ENCODE measurements around the gene FOXA1. TPM values are rescaled to one million over a fixed set of nuclear protein-coding genes. Genes with fewer than 3 reads are reported as not detected.

The FOXA1 gene
- total and polyA plus RNA-seq, 2 donors (not counting 1 experiment from before 2014, with no cell fraction given), result not detected

- ATAC-seq (ENCODE audit: low read depth), result no peak
- CTCF ChIA-PET, result no interaction called here
- no peaks in the 10 kb centered on the region for H3K4me1 Mint-ChIP-seq
Observed at GRCh38 chr14:37545174-37545573, 49.9 kb downstream of the FOXA1 start.

DNA sequence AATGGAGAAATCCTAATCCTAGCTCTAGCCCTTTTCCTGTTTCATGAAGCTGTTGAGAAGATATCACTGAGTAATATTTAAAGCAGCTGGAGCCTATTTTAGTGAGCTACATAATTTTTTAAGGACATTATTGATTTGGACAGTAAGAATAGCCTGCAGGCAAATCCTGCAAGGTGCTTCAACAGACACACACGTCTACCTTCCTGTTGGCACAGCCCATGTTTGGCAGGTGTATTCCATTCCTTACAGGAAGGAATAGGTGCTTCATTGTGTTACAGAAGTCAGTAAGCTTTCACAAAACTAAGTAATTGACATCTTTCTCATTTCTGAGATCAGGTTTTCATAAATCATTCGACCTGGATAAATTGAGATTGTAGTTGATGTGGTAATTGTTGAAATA lies 50.6 kb downstream of the FOXA1 start:
- Histone ChIP-seq H3K79me2 (ENCODE audit: control insufficient read depth, insufficient read depth, low read length) (no peaks in the 10 kb centered on the region), H3K4me2 (replicated peaks; ENCODE audit: low read depth, low read length, poor library complexity, severe bottlenecking) (no peak overlapping the region), H3K27ac (ENCODE audit: low read length in 2 of 2) (no peak overlapping the region), H3K36me3 (replicated peaks in 1 of 2; ENCODE audit: control extremely low read depth in 1 of 2, control insufficient read depth in 1 of 2, extremely low read depth in 1 of 2, insufficient read depth in 2 of 2, low read length in 1 of 2) (no peaks in the 10 kb centered on the region), H3K4me3 (ENCODE audit: control extremely low read depth in 1 of 5, extremely low read depth in 1 of 5, insufficient read depth in 1 of 5, low read depth in 2 of 5, low read length in 4 of 5) (no peak overlapping the region), H4K20me1 (ENCODE audit: control insufficient read depth, insufficient read depth, low read length, poor library complexity, severe bottlenecking) (no peaks in the 10 kb centered on the region), H3K9ac (ENCODE audit: low read length) (no peak overlapping the region), H2AFZ (ENCODE audit: insufficient read depth, low read depth, low read length, poor library complexity, severe bottlenecking) (no peak overlapping the region), H3K27me3 (replicated peaks in 1 of 4; ENCODE audit: control extremely low read depth in 1 of 4, control insufficient read depth in 3 of 4, insufficient read depth in 4 of 4, low read length in 3 of 4) (no peaks in the 10 kb centered on the region), H3K4me1 (ENCODE audit: control insufficient read depth in 2 of 2, insufficient read depth in 2 of 2, low read length in 2 of 2) (no peaks in the 10 kb centered on the region), H3K9me3 (ENCODE audit: control extremely low read depth in 1 of 3, control insufficient read depth in 2 of 3, insufficient read depth in 1 of 3, low read length in 2 of 3) (no peaks in the 10 kb centered on the region)
- Mint-ChIP-seq H3K27ac (no peak overlapping the region), H3K9me3 (ENCODE audit: insufficient read depth) (no peaks in the 10 kb centered on the region), H3K4me1 (no peaks in the 10 kb centered on the region), H3K4me3 (no peak overlapping the region), H3K27me3 (no peaks in the 10 kb centered on the region)
- CTCF ChIA-PET, result no interaction called here
- intact Hi-C loops (cut with micrococcal nuclease), result no loop called here
- no CpG with 5 or more reads among the region's 2 CpGs for WGBS (ENCODE audit: insufficient coverage)
- POLR2A ChIA-PET, result no interaction called here
- ATAC-seq (ENCODE audit: low read depth), result no peak
- no peak for DNase-seq
- TF ChIP-seq, protein P1, sequence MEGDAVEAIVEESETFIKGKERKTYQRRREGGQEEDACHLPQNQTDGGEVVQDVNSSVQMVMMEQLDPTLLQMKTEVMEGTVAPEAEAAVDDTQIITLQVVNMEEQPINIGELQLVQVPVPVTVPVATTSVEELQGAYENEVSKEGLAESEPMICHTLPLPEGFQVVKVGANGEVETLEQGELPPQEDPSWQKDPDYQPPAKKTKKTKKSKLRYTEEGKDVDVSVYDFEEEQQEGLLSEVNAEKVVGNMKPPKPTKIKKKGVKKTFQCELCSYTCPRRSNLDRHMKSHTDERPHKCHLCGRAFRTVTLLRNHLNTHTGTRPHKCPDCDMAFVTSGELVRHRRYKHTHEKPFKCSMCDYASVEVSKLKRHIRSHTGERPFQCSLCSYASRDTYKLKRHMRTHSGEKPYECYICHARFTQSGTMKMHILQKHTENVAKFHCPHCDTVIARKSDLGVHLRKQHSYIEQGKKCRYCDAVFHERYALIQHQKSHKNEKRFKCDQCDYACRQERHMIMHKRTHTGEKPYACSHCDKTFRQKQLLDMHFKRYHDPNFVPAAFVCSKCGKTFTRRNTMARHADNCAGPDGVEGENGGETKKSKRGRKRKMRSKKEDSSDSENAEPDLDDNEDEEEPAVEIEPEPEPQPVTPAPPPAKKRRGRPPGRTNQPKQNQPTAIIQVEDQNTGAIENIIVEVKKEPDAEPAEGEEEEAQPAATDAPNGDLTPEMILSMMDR (IDR thresholded peaks at IDR 0.05), result no peak
- no peak for TF ChIP-seq EZH2 (IDR thresholded peaks at IDR 0.05; ENCODE audit: borderline replicate concordance, insufficient read depth, low read depth, low read length, poor library complexity, severe bottlenecking)

More at GRCh38 chr14:37545174-37545573, 49.9 kb downstream of the FOXA1 start:
- H2AFZ ChIP-seq (ENCODE audit: insufficient read depth, low read depth, low read length, poor library complexity, severe bottlenecking), result no peak overlapping the region
- no peaks in the 10 kb centered on the region for H3K4me1 ChIP-seq (ENCODE audit: control insufficient read depth in 2 of 2, insufficient read depth in 2 of 2, low read length in 2 of 2)
- no peaks in the 10 kb centered on the region for H3K36me3 ChIP-seq (replicated peaks in 1 of 2; ENCODE audit: control extremely low read depth in 1 of 2, control insufficient read depth in 1 of 2, extremely low read depth in 1 of 2, insufficient read depth in 2 of 2, low read length in 1 of 2)
- no peaks in the 10 kb centered on the region for H4K20me1 ChIP-seq (ENCODE audit: control insufficient read depth, insufficient read depth, low read length, poor library complexity, severe bottlenecking)
- POLR2A ChIA-PET, result no interaction called here
- intact Hi-C loops (cut with micrococcal nuclease), result no loop called here
- TF ChIP-seq, protein P1 (IDR thresholded peaks at IDR 0.05), result no peak
- no peak for TF ChIP-seq EZH2 (IDR thresholded peaks at IDR 0.05; ENCODE audit: borderline replicate concordance, insufficient read depth, low read depth, low read length, poor library complexity, severe bottlenecking)
- no peak overlapping the region for H3K4me3 ChIP-seq (ENCODE audit: control extremely low read depth in 1 of 5, extremely low read depth in 1 of 5, insufficient read depth in 1 of 5, low read depth in 2 of 5, low read length in 4 of 5)
- H3K4me2 ChIP-seq (replicated peaks; ENCODE audit: low read depth, low read length, poor library complexity, severe bottlenecking), result no peak overlapping the region
- no peaks in the 10 kb centered on the region for H3K27me3 ChIP-seq (replicated peaks in 1 of 4; ENCODE audit: control extremely low read depth in 1 of 4, control insufficient read depth in 3 of 4, insufficient read depth in 4 of 4, low read length in 3 of 4)
- H3K27me3 Mint-ChIP-seq, result no peaks in the 10 kb centered on the region
- no peak overlapping the region for H3K9ac ChIP-seq (ENCODE audit: low read length)
- no peak overlapping the region for H3K27ac Mint-ChIP-seq
- H3K4me3 Mint-ChIP-seq, result no peak overlapping the region
- no peaks in the 10 kb centered on the region for H3K9me3 Mint-ChIP-seq (ENCODE audit: insufficient read depth)
- no peak overlapping the region for H3K27ac ChIP-seq (ENCODE audit: low read length in 2 of 2)
- no peaks in the 10 kb centered on the region for H3K79me2 ChIP-seq (ENCODE audit: control insufficient read depth, insufficient read depth, low read length)
- DNase-seq, result no peak
- no peaks in the 10 kb centered on the region for H3K9me3 ChIP-seq (ENCODE audit: control extremely low read depth in 1 of 3, control insufficient read depth in 2 of 3, insufficient read depth in 1 of 3, low read length in 2 of 3)
